ENCODE results near the gene ZBTB24. TPM values are rescaled to one million over a fixed set of nuclear protein-coding genes. Genes with fewer than 3 reads are reported as not detected.

Gene ZBTB24
- total RNA-seq, 1 experiment from 2014 or later: 27.3 TPM

GRCh38 chr6:109445382-109445781 is 37.6 kb downstream of the ZBTB24 start:
- no peaks in the 10 kb centered on the region for H3K27me3 ChIP-seq (ENCODE audit: insufficient read depth, low read length)
- no peak overlapping the region for H2BK20ac ChIP-seq (ENCODE audit: low read depth, low read length, poor library complexity, severe bottlenecking)
- TF ChIP-seq CTCF (conservative IDR thresholded peaks at IDR 0.05): peak; percentile 44; the same call in 1 of the 3 replicates
- no peak for DNase-seq
- no peaks in the 10 kb centered on the region for H3K9me3 ChIP-seq (ENCODE audit: control insufficient read depth, low read depth, low read length)
- H3K4ac ChIP-seq (ENCODE audit: low read depth, low read length): no peak overlapping the region
- no peaks in the 10 kb centered on the region for H3K27me3 Mint-ChIP-seq (ENCODE audit: low read depth)
- no CpG with 5 or more reads among the region's 9 CpGs for WGBS (ENCODE audit: extremely low coverage, insufficient read length, low lambda C conversion rate)
- peaks cover 12 to 13% of the 10 kb centered on the region in 2 experiments for H3K4me1 Mint-ChIP-seq
- H4K8ac ChIP-seq (replicated peaks; ENCODE audit: insufficient read length, low read depth, low read length): no peak overlapping the region
- no peak overlapping the region for H2BK12ac ChIP-seq (ENCODE audit: insufficient read length, low read depth, low read length)
- H2BK15ac ChIP-seq (ENCODE audit: low read depth, low read length): no peak overlapping the region
- peaks cover 3% of the 10 kb centered on the region; the same call in 1 of the 2 replicates for H3K4me1 ChIP-seq (ENCODE audit: insufficient read depth, low read length)
- H3K56ac ChIP-seq (ENCODE audit: insufficient read length, low read depth, low read length): no peak overlapping the region
- H4K5ac ChIP-seq (ENCODE audit: insufficient read length, low read depth, low read length): no peak overlapping the region
- H3K79me2 ChIP-seq (ENCODE audit: insufficient read depth, low read length): no peaks in the 10 kb centered on the region
- H3T11ph ChIP-seq (ENCODE audit: low read length): no peak overlapping the region
- H2BK120ac ChIP-seq (ENCODE audit: low read depth, low read length, poor library complexity, severe bottlenecking): no peak overlapping the region
- H4K91ac ChIP-seq (ENCODE audit: insufficient read length, low read depth, low read length): no peak overlapping the region
- no peaks in the 10 kb centered on the region for H3K79me1 ChIP-seq (ENCODE audit: insufficient read depth, low read depth, low read length, poor library complexity, severe bottlenecking)
- peaks cover 22 to 64% (median 49%) of the 10 kb centered on the region in 3 experiments for H3K36me3 Mint-ChIP-seq (ENCODE audit: insufficient read depth in 1 of 3, low read depth in 3 of 3)
- H2AFZ ChIP-seq (ENCODE audit: low read length): no peak overlapping the region
- H3K14ac ChIP-seq (ENCODE audit: insufficient read depth, low read length): no peak overlapping the region
- no peak overlapping the region; a peak in 1 of 7 replicates for H3K27ac Mint-ChIP-seq
- H3K9ac ChIP-seq (ENCODE audit: extremely low read depth, insufficient read length, low read length): no peak overlapping the region
- peaks cover 8% of the 10 kb centered on the region for H3K23me2 ChIP-seq (ENCODE audit: insufficient read length, low read depth, low read length, poor library complexity, severe bottlenecking)
- H3K18ac ChIP-seq (ENCODE audit: insufficient read length, low read depth, low read length): no peak overlapping the region
- H2AK5ac ChIP-seq (ENCODE audit: insufficient read length, low read length): no peak overlapping the region
- no peaks in the 10 kb centered on the region; a peak in 1 of 5 replicates for H3K9me3 Mint-ChIP-seq
- no peak overlapping the region for H3K4me2 ChIP-seq (ENCODE audit: insufficient read depth, insufficient read length, low read length)
- no peaks in the 10 kb centered on the region for H4K20me1 ChIP-seq (ENCODE audit: control insufficient read depth, insufficient read depth, insufficient read length)
- H2BK5ac ChIP-seq (ENCODE audit: insufficient read length, low read length): no peak overlapping the region
- H3K27ac ChIP-seq (ENCODE audit: insufficient read length, low read depth, low read length): no peak overlapping the region
- no peak overlapping the region for H3K4me3 Mint-ChIP-seq
- no peak overlapping the region for H3K23ac ChIP-seq (ENCODE audit: insufficient read length, low read depth, low read length)

All from H9 (cell line).